ENCODE data around the gene SLC6A3.
"Not testable (repeated sequence)": the region's sequence is repeated elsewhere in the genome, so short reads cannot be mapped to it uniquely, and the experiment has no call there.

SLC6A3 gene

GRCh38 chr5:1387059-1387755, 58.0 kb downstream of the SLC6A3 start:
- DNase-seq (ENCODE audit: low read depth): no peak

GRCh38 chr5:1386274-1386717, 58.9 kb downstream of the SLC6A3 start:
- DNase-seq (ENCODE audit: low read depth): peak; percentile 43

- DNase-seq (ENCODE audit: low read depth): peak; percentile 78
These were observed 59.6 kb downstream of the SLC6A3 start for GRCh38 chr5:1385395-1386273.

GRCh38 chr5:1384521-1384920, 60.7 kb downstream of the SLC6A3 start:
- no peak for DNase-seq (ENCODE audit: low read depth)

- DNase-seq (ENCODE audit: low read depth): no peak
These were observed 61.3 kb downstream of the SLC6A3 start for GRCh38 chr5:1383886-1384401.

- no peak for DNase-seq (ENCODE audit: low read depth)
These were observed 61.9 kb downstream of the SLC6A3 start for GRCh38 chr5:1383344-1383743.

GRCh38 chr5:1382248-1382700, 63.0 kb downstream of the SLC6A3 start:
- no peak for DNase-seq (ENCODE audit: low read depth)

- no peak for DNase-seq (ENCODE audit: low read depth)
These were observed 63.6 kb downstream of the SLC6A3 start for GRCh38 chr5:1381370-1382247.

GRCh38 chr5:1380910-1381309, 64.3 kb downstream of the SLC6A3 start:
- DNase-seq (ENCODE audit: low read depth): no peak

- DNase-seq (ENCODE audit: low read depth): peak; percentile 50
These were observed 65.0 kb downstream of the SLC6A3 start for GRCh38 chr5:1380011-1380817.

GRCh38 chr5:1378866-1379659, 66.2 kb downstream of the SLC6A3 start:
- DNase-seq (ENCODE audit: low read depth): no peak

GRCh38 chr5:1378096-1378495, 67.1 kb downstream of the SLC6A3 start:
- DNase-seq (ENCODE audit: low read depth): no peak

GRCh38 chr5:1376981-1377380, 68.3 kb downstream of the SLC6A3 start:
- DNase-seq (ENCODE audit: low read depth): no peak

- no peak for DNase-seq (ENCODE audit: low read depth)
These were observed 69.1 kb downstream of the SLC6A3 start for GRCh38 chr5:1375871-1376810.

GRCh38 chr5:1374679-1375055, 70.6 kb downstream of the SLC6A3 start:
- no peak for DNase-seq (ENCODE audit: low read depth)

GRCh38 chr5:1374030-1374678, 71.1 kb downstream of the SLC6A3 start:
- no peak for DNase-seq (ENCODE audit: low read depth)

GRCh38 chr5:1371972-1372342, 73.3 kb downstream of the SLC6A3 start:
- DNase-seq (ENCODE audit: low read depth): not testable (repeated sequence)

GRCh38 chr5:1371218-1371971, 73.8 kb downstream of the SLC6A3 start:
- DNase-seq (ENCODE audit: low read depth): no peak

Data from activated T-cell treated with anti-CD3 and anti-CD28 coated beads for 48 hours (primary cell).